CD4-positive, alpha-beta T cell treated with Interleukin-17A for 4 hours (primary cell): ENCODE results near the gene GASK1A.

ENCODE experiments used
- DNase-seq: peaks from one replicate; pipeline ENCODE4 v3.0.0-alpha.2; 2020; ENCODE audit warnings: mixed read lengths

The GASK1A gene

GRCh38 chr3:42983927-42984326, 4.8 kb downstream of the GASK1A start:
- no peak for DNase-seq

- no peak for DNase-seq
These were observed 5.6 kb downstream of the GASK1A start for GRCh38 chr3:42984701-42985100.

- no peak for DNase-seq
These were observed 9.0 kb downstream of the GASK1A start for GRCh38 chr3:42988097-42988496.

- no peak for DNase-seq
These were observed 9.5 kb downstream of the GASK1A start for GRCh38 chr3:42988566-42988965.

GRCh38 chr3:42991341-42992315, 12.5 kb downstream of the GASK1A start:
- no peak for DNase-seq

GRCh38 chr3:42994595-42994994, 15.5 kb downstream of the GASK1A start:
- DNase-seq, result no peak

GRCh38 chr3:42996021-42996420, 16.9 kb downstream of the GASK1A start:
- no peak for DNase-seq

GRCh38 chr3:42996633-42997075, 17.5 kb downstream of the GASK1A start:
- no peak for DNase-seq

- DNase-seq, result no peak
These were observed 20.1 kb downstream of the GASK1A start for GRCh38 chr3:42999212-42999611.

GRCh38 chr3:42999632-43000031, 20.5 kb downstream of the GASK1A start:
- no peak for DNase-seq

- no peak for DNase-seq
These were observed 21.3 kb downstream of the GASK1A start for GRCh38 chr3:43000387-43000786.

GRCh38 chr3:43001094-43001553, 22.0 kb downstream of the GASK1A start:
- no peak for DNase-seq

- no peak for DNase-seq
These were observed 22.5 kb downstream of the GASK1A start for GRCh38 chr3:43001556-43002121.

- DNase-seq, result no peak
These were observed 25.2 kb downstream of the GASK1A start for GRCh38 chr3:43004282-43004681.

GRCh38 chr3:43005253-43005652, 26.1 kb downstream of the GASK1A start:
- no peak for DNase-seq

GRCh38 chr3:43005981-43006380, 26.9 kb downstream of the GASK1A start:
- no peak for DNase-seq

- no peak for DNase-seq
These were observed 27.7 kb downstream of the GASK1A start for GRCh38 chr3:43006825-43007224.

- DNase-seq, result no peak
These were observed 30.4 kb downstream of the GASK1A start for GRCh38 chr3:43009547-43009946.

GRCh38 chr3:43010638-43011037, 31.5 kb downstream of the GASK1A start:
- DNase-seq, result no peak

GRCh38 chr3:43011638-43012037, 32.5 kb downstream of the GASK1A start:
- no peak for DNase-seq

GRCh38 chr3:43012174-43012573, 33.1 kb downstream of the GASK1A start:
- no peak for DNase-seq

GRCh38 chr3:43013256-43013655, 34.1 kb downstream of the GASK1A start:
- DNase-seq, result no peak

- DNase-seq, result no peak
These were observed 34.6 kb downstream of the GASK1A start for GRCh38 chr3:43013743-43014155.

- no peak for DNase-seq
These were observed 35.1 kb downstream of the GASK1A start for GRCh38 chr3:43014241-43014640.
